H9 (cell line): ENCODE results near the gene CTNNA3. TPM values are rescaled to one million over a fixed set of nuclear protein-coding genes. Genes with fewer than 3 reads are reported as not detected.

Experiments
- DNase-seq: peaks from one replicate; pipeline ENCODE4 v3.0.0-alpha.2; 2017
- H2AFZ ChIP-seq: one replicate; pipeline ENCODE4 v1.6.1; 2013; ENCODE audit warnings: mild to moderate bottlenecking, low read length, control low read depth, moderate library complexity
- H2AK5ac ChIP-seq: 2 replicates; pipeline ENCODE4 v1.6.1; 2013; ENCODE audit warnings: low read length, control low read depth, mixed read lengths; ENCODE audit not compliant: insufficient read length
- H2BK120ac ChIP-seq: one replicate; pipeline ENCODE4 v1.6.1; 2013; ENCODE audit warnings: low read depth, mild to moderate bottlenecking, low read length, control low read depth, inconsistent platforms; ENCODE audit not compliant: poor library complexity, severe bottlenecking
- H2BK12ac ChIP-seq: 2 replicates; pipeline ENCODE4 v1.6.1; 2013; ENCODE audit warnings: low read length, control low read depth, mixed read lengths, low read depth; ENCODE audit not compliant: insufficient read length
- H2BK15ac ChIP-seq: 2 replicates; pipeline ENCODE4 v1.6.1; 2013; ENCODE audit warnings: low read depth, low read length, control low read depth
- H2BK20ac ChIP-seq: one replicate; pipeline ENCODE4 v1.6.1; 2013; ENCODE audit warnings: low read depth, mild to moderate bottlenecking, low read length, control low read depth, inconsistent platforms; ENCODE audit not compliant: poor library complexity, severe bottlenecking
- H2BK5ac ChIP-seq: 2 replicates; pipeline ENCODE4 v1.6.1; 2013; ENCODE audit warnings: low read length, control low read depth, mixed read lengths; ENCODE audit not compliant: insufficient read length
- H3K14ac ChIP-seq: 2 replicates; pipeline ENCODE4 v1.6.1; 2013; ENCODE audit warnings: low read length, control low read depth; ENCODE audit not compliant: insufficient read depth
- H3K18ac ChIP-seq: 2 replicates; pipeline ENCODE4 v1.6.1; 2013; ENCODE audit warnings: low read depth, mild to moderate bottlenecking, mixed read lengths, low read length, control low read depth; ENCODE audit not compliant: insufficient read length
- H3K23ac ChIP-seq: 2 replicates; pipeline ENCODE4 v1.6.1; 2013; ENCODE audit warnings: low read length, control low read depth, mixed read lengths, low read depth; ENCODE audit not compliant: insufficient read length
- H3K23me2 ChIP-seq: 2 replicates; pipeline ENCODE4 v1.6.1; 2013; ENCODE audit warnings: low read depth, mild to moderate bottlenecking, mixed read lengths, low read length, control low read depth; ENCODE audit not compliant: insufficient read length, poor library complexity, severe bottlenecking
- H3K27ac ChIP-seq: 2 replicates; pipeline ENCODE4 v1.5.1; 2013; ENCODE audit warnings: low read length, control low read depth, mixed read lengths, low read depth; ENCODE audit not compliant: insufficient read length
- H3K27me3 ChIP-seq: 2 replicates; pipeline ENCODE4 v1.6.1; 2013; ENCODE audit warnings: low read length, control low read depth, inconsistent platforms; ENCODE audit not compliant: insufficient read depth
- H3K4ac ChIP-seq: 2 replicates; pipeline ENCODE4 v1.6.1; 2013; ENCODE audit warnings: low read depth, mild to moderate bottlenecking, control low read depth, inconsistent platforms, low read length, moderate library complexity
- H3K4me1 ChIP-seq: 2 replicates; pipeline ENCODE4 v1.6.1; 2013; ENCODE audit warnings: low read length, control low read depth, inconsistent platforms; ENCODE audit not compliant: insufficient read depth
- H3K4me2 ChIP-seq: 2 replicates; pipeline ENCODE4 v1.6.1; 2013; ENCODE audit warnings: low read length, control low read depth, mixed read lengths; ENCODE audit not compliant: insufficient read length, insufficient read depth
- H3K56ac ChIP-seq: 2 replicates; pipeline ENCODE4 v1.6.1; 2013; ENCODE audit warnings: low read depth, mild to moderate bottlenecking, mixed read lengths, low read length, control low read depth; ENCODE audit not compliant: insufficient read length
- H3K79me1 ChIP-seq: 2 replicates; pipeline ENCODE4 v1.6.1; 2013; ENCODE audit warnings: low read depth, mild to moderate bottlenecking, moderate library complexity, low read length, control low read depth, inconsistent platforms; ENCODE audit not compliant: insufficient read depth, poor library complexity, severe bottlenecking
- H3K79me2 ChIP-seq: 2 replicates; pipeline ENCODE4 v1.6.1; 2013; ENCODE audit warnings: low read length, control low read depth, inconsistent platforms; ENCODE audit not compliant: insufficient read depth
- H3K9ac ChIP-seq: 2 replicates; pipeline ENCODE4 v1.6.1; 2013; ENCODE audit warnings: low read length, control low read depth, mixed read lengths; ENCODE audit not compliant: insufficient read length; ENCODE audit errors: extremely low read depth
- H3K9me3 ChIP-seq: one replicate; pipeline ENCODE4 v1.6.1; 2013; ENCODE audit warnings: low read depth, low read length, inconsistent platforms; ENCODE audit not compliant: control insufficient read depth
- H3T11ph ChIP-seq: one replicate; pipeline ENCODE4 v1.6.1; 2013; ENCODE audit warnings: mild to moderate bottlenecking, low read length, control low read depth, inconsistent platforms
- H4K20me1 ChIP-seq: one replicate; pipeline ENCODE4 v1.6.1; 2013; ENCODE audit not compliant: control insufficient read depth, insufficient read length, insufficient read depth
- H4K5ac ChIP-seq: 2 replicates; pipeline ENCODE4 v1.6.1; 2013; ENCODE audit warnings: low read depth, mild to moderate bottlenecking, mixed read lengths, low read length, control low read depth; ENCODE audit not compliant: insufficient read length
- H4K8ac ChIP-seq: replicated peaks from 2 replicates; pipeline ENCODE4 v1.6.1; 2013; ENCODE audit warnings: low read length, control low read depth, mixed read lengths, low read depth; ENCODE audit not compliant: insufficient read length
- H4K91ac ChIP-seq: 2 replicates; pipeline ENCODE4 v1.6.1; 2013; ENCODE audit warnings: low read depth, mild to moderate bottlenecking, moderate library complexity, mixed read lengths, low read length, control low read depth; ENCODE audit not compliant: insufficient read length
- H3K27ac Mint-ChIP-seq, 3 experiments: 2 replicates in 2 of 3; 3 replicates in 1 of 3; pipeline ENCODE4 v1.8.0; 2020 to 2021; ENCODE audit warnings: mixed read lengths in 3 of 3, mild to moderate bottlenecking in 1 of 3, moderate library complexity in 1 of 3
- H3K27me3 Mint-ChIP-seq: 2 replicates; pipeline ENCODE4 v1.8.0; 2021; ENCODE audit warnings: low read depth, mild to moderate bottlenecking, moderate library complexity, mixed read lengths
- H3K36me3 Mint-ChIP-seq, 3 experiments: 2 replicates in 2 of 3; 3 replicates in 1 of 3; pipeline ENCODE4 v1.8.0; 2020 to 2021; ENCODE audit warnings: low read depth in 3 of 3, mixed read lengths in 3 of 3; ENCODE audit not compliant: insufficient read depth in 1 of 3
- H3K4me1 Mint-ChIP-seq, 2 experiments: 2 replicates each; pipeline ENCODE4 v1.8.0; 2020; ENCODE audit warnings: mixed read lengths in 2 of 2
- H3K4me3 Mint-ChIP-seq, 2 experiments: 2 replicates in 1 of 2; 3 replicates in 1 of 2; pipeline ENCODE4 v1.8.0; 2020 to 2021; ENCODE audit warnings: mild to moderate bottlenecking in 2 of 2, mixed read lengths in 2 of 2, moderate library complexity in 1 of 2
- H3K9me3 Mint-ChIP-seq, 2 experiments: 2 replicates in 1 of 2; 3 replicates in 1 of 2; pipeline ENCODE4 v1.8.0; 2020; ENCODE audit warnings: mild to moderate bottlenecking in 2 of 2, mixed read lengths in 2 of 2, moderate library complexity in 1 of 2
- WGBS: extraction: QIAGEN DNeasy Blood & Tissue Kit; methylation state at CpG from one replicate; pipeline ENCODE4 v1.1.7; 2013; ENCODE audit warnings: missing lambda C conversion rate, low lambda C conversion rate, mixed read lengths; ENCODE audit not compliant: insufficient read length; ENCODE audit errors: extremely low coverage; 5-methylcytosine and 5-hydroxymethylcytosine counted together
- total RNA-seq: library from RNA; stranded (reverse); gene quantifications from 2 replicates; pipeline ENCODE4 v1.2.1, GENCODE V29; 2021
- TF ChIP-seq, protein P1 (sequence below): fragments of 200-600 bp; sonication (generic); conservative IDR thresholded peaks from 3 replicates; pipeline ENCODE4 v1.8.0; 2021; ENCODE audit warnings: antibody characterized with exemption, mild to moderate bottlenecking

The CTNNA3 gene
- total RNA-seq, 1 experiment from 2014 or later: 3.3 TPM

DNA sequence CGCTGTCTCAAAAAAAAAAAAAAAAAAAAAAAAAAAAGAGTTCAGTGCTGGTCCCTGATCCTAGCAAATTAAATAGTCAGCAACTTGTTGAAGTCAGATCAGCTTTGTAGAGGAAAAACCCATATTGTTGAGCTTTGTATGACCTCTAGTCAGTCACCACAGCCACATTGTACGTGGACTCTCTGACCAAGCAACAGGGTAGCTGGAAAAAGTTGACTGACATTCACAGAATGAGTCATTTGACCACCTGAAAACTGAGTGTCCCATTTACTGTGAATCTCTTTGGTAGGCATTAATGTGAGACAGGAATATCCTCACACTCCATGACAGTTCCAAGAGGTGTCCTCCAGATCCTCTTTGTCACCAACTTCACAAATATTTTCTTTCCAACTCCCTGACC, 399.1 kb downstream of the CTNNA3 start:
- no peak overlapping the region for H3K14ac ChIP-seq
- H2BK120ac ChIP-seq: no peak overlapping the region
- no peak for DNase-seq
- no peak overlapping the region for H2AFZ ChIP-seq
- Mint-ChIP-seq H3K27me3 (no peaks in the 10 kb centered on the region), H3K36me3 (no peaks in the 10 kb centered on the region), H3K27ac (no peak overlapping the region), H3K4me1 (no peaks in the 10 kb centered on the region), H3K9me3 (no peaks in the 10 kb centered on the region; a peak in 2 of 5 replicates), H3K4me3 (no peak overlapping the region)
- H4K5ac ChIP-seq: no peak overlapping the region
- H3K4ac ChIP-seq: no peak overlapping the region
- TF ChIP-seq, protein P1, sequence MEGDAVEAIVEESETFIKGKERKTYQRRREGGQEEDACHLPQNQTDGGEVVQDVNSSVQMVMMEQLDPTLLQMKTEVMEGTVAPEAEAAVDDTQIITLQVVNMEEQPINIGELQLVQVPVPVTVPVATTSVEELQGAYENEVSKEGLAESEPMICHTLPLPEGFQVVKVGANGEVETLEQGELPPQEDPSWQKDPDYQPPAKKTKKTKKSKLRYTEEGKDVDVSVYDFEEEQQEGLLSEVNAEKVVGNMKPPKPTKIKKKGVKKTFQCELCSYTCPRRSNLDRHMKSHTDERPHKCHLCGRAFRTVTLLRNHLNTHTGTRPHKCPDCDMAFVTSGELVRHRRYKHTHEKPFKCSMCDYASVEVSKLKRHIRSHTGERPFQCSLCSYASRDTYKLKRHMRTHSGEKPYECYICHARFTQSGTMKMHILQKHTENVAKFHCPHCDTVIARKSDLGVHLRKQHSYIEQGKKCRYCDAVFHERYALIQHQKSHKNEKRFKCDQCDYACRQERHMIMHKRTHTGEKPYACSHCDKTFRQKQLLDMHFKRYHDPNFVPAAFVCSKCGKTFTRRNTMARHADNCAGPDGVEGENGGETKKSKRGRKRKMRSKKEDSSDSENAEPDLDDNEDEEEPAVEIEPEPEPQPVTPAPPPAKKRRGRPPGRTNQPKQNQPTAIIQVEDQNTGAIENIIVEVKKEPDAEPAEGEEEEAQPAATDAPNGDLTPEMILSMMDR: no peak
- no peak overlapping the region for H3T11ph ChIP-seq
- H2BK5ac ChIP-seq: no peak overlapping the region
- no CpG with 5 or more reads among the region's 2 CpGs for WGBS
- no peak overlapping the region for H2AK5ac ChIP-seq
- no peaks in the 10 kb centered on the region for H3K9me3 ChIP-seq
- H3K27me3 ChIP-seq: no peaks in the 10 kb centered on the region
- H3K23me2 ChIP-seq: no peaks in the 10 kb centered on the region
- no peaks in the 10 kb centered on the region for H3K4me1 ChIP-seq
- no peaks in the 10 kb centered on the region for H4K20me1 ChIP-seq
- H3K79me2 ChIP-seq: no peaks in the 10 kb centered on the region
- H3K4me2 ChIP-seq: no peak overlapping the region
- H2BK20ac ChIP-seq: no peak overlapping the region
- no peak overlapping the region for H3K27ac ChIP-seq
- no peak overlapping the region for H4K91ac ChIP-seq
- no peak overlapping the region for H3K9ac ChIP-seq
- no peak overlapping the region for H2BK15ac ChIP-seq
- no peak overlapping the region for H4K8ac ChIP-seq
- H3K56ac ChIP-seq: no peak overlapping the region
- no peaks in the 10 kb centered on the region for H3K79me1 ChIP-seq
- no peak overlapping the region for H2BK12ac ChIP-seq
- H3K23ac ChIP-seq: no peak overlapping the region
- no peak overlapping the region for H3K18ac ChIP-seq
